Measurements from ENCODE around the gene KLF18.
"Not testable (repeated sequence)": the region's sequence is repeated elsewhere in the genome, so short reads cannot be mapped to it uniquely, and the experiment has no call there.

KLF18 gene

GRCh38 chr1:44141531-44141930, at the start of gene KLF18:
KLF18 (minus strand) TSS chr1:44141631; CDS start chr1:44141631, 0 bp downstream.
- no peak for DNase-seq (ENCODE audit: insufficient read length, low spot score)
- no peak for FAIRE-seq

DNA sequence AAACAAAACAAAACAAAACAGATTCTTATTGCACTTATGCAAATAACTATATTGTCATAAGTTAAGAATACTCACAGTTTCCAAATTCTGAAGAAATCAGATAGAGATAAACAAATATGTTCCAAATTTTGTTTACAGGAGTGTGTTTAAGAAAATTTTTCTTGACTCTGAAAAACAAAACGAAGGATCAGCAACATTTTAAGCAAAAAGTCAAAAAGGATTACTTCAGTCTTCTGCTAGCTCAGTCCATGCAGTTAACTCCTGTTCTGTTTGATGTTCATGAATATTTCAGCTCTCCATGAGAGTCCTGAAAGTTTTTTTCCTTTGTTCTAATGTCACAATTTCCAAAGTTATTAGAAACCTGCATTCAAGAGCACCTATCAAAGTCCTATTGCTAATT, 33.2 kb upstream of the KLF18 start:
- FAIRE-seq (no peak), DNase-seq (ENCODE audit: insufficient read length, low spot score) (no peak)

DNA sequence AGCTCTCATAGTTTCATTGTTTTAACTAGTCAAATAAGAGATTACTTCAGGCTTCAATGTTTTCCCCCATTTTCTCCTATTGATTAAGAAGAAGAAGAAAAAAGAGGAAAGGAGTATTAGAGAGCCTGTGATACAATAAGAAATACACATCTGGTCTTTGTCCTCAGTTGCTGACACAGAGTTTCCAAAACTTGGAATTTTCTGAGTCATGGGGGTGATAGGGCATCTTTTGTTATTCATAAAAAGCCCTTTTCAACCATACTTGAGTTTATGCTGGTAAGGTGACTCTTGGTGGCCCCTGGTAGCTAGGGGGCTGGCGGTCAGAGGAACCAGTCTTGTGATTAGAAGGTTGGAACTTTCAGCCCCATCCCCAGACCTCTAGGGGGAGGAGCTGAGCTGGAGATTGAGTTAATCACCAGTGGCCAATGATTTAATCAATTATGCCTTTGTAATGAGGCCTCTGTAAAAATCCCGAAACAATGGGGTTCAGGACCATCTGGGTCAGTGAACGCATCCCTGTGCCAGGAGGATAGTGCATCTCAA, 28.9 kb upstream of the KLF18 start:
- DNase-seq (ENCODE audit: insufficient read length, low spot score) (no peak), FAIRE-seq (no peak)

- DNase-seq (ENCODE audit: insufficient read length, low spot score) (no peak), FAIRE-seq (no peak)
These were observed 27.2 kb upstream of the KLF18 start for GRCh38 chr1:44168520-44169098.

DNA sequence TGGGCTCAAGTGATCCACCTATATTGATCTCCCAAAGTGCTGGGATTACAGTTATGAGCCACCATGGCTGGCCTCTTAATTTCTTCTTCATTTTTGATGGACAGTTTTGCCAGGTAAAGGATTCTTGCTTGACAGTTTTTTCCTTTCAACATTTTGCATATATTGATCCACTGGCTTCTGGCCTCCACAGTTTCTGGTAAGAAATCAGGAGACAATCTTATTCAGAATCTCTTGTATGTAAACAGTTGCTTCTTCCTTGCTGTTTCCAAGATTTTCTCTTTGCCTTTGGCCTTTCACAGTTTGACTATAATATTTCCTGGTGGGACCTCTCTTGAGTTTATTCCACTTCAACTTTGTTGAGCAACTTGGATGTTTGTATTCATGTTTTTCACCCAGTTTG, 20.1 kb upstream of the KLF18 start:
- FAIRE-seq (no peak), DNase-seq (ENCODE audit: insufficient read length, low spot score) (no peak)

GRCh38 chr1:44158871-44159270, 17.4 kb upstream of the KLF18 start:
- no peak for DNase-seq (ENCODE audit: insufficient read length, low spot score)
- FAIRE-seq = no peak

DNA sequence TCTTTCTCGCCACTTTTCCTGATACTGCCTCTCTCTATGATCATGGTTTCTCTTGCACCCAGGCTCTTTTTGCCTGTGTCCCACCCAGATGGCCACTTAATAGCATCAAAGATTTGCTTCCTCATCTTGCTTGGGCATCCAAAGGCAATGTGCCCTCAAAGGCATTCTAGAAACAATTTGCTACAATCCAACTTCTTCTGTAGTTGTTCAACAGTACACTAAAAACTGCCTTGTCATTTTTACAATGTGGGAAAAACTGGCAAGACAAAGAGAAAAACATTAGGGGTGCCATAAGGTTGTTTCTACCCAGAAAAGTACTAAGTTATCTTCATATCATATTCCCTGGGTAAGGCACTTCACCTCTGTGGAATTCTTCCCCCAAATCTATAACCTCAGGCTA, 16.5 kb upstream of the KLF18 start:
- FAIRE-seq (no peak), DNase-seq (ENCODE audit: insufficient read length, low spot score) (no peak)

DNA sequence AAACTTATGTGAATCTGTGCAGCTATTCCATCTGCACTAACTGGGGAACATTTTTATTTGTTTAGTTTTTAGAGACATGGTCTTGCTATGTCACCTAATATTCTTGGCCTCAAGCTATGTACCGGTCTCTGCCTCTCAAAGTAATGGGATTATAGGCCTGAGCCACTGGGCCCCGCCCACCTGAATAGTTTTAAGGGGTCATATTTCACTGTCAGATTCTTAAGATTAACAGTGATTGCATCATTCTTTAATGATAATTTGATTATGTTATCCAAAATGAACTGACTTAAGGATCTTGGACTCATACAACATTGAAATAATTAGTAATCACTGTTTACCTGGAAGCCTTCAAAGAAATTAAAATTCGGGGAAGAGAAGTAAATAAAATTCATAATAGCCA, 12.6 kb upstream of the KLF18 start:
- no peak for DNase-seq (ENCODE audit: insufficient read length, low spot score)
- FAIRE-seq = no peak

DNA sequence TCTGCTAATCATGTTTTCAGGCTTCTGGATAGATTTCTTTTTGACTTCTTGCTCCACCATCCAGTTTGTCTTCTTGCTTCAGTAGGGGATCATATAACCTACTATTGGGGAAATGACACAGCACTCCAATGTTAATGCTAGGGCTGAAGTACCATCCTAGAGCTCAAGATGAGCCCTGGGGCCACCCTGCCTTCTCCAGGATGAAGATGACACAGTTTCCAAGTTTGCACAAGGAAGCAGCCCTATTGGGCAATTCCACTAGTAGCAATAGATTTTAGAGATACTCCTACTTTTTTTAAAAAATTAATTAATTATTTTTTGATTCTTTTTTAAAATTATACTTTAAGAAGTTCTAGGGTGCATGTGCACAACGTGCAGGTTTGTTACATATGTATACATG, 11.3 kb upstream of the KLF18 start:
- DNase-seq (ENCODE audit: insufficient read length, low spot score) (no peak), FAIRE-seq (no peak)

DNA sequence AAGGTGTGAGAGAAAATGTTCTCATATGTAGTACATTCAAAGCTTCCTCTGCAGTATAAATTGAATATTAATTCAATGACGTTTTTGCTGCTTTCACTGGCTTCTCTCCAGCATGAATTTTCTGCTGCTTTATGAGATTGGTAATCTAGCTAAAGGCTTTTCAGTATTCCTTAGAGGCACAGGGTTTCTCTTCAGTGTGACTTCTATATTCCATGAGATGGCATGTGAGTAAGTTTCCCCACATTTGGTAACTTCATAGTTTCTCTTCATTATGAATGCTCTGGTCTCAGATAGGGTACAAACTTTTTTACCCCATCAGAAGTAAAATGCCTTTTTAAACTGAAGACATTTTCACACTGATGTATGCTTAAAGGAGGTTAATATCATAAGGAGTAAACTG, 10.4 kb upstream of the KLF18 start:
- no peak for FAIRE-seq
- no peak for DNase-seq (ENCODE audit: insufficient read length, low spot score)

GRCh38 chr1:44151332-44151731, 9.9 kb upstream of the KLF18 start:
- DNase-seq (ENCODE audit: insufficient read length, low spot score) (no peak), FAIRE-seq (no peak)

GRCh38 chr1:44147582-44147981, 6.2 kb upstream of the KLF18 start:
- DNase-seq (ENCODE audit: insufficient read length, low spot score) (no peak), FAIRE-seq (no peak)

GRCh38 chr1:44146536-44147361, 5.3 kb upstream of the KLF18 start:
- FAIRE-seq = no peak
- DNase-seq (ENCODE audit: insufficient read length, low spot score) = no peak

- DNase-seq (ENCODE audit: insufficient read length, low spot score) (no peak), FAIRE-seq (no peak)
These were observed 3.7 kb upstream of the KLF18 start for GRCh38 chr1:44144962-44145756.

GRCh38 chr1:44139565-44139964, 1.9 kb downstream of the KLF18 start:
- DNase-seq (ENCODE audit: insufficient read length, low spot score) = not testable (repeated sequence)
- FAIRE-seq = peak; percentile 81

GRCh38 chr1:44138239-44138638, 3.2 kb downstream of the KLF18 start:
- FAIRE-seq = no peak
- DNase-seq (ENCODE audit: insufficient read length, low spot score) = no peak

- DNase-seq (ENCODE audit: insufficient read length, low spot score) = no peak
- FAIRE-seq = no peak
These were observed 5.5 kb downstream of the KLF18 start for GRCh38 chr1:44135886-44136285.

- FAIRE-seq (no peak), DNase-seq (ENCODE audit: insufficient read length, low spot score) (no peak)
These were observed 7.1 kb downstream of the KLF18 start for GRCh38 chr1:44134071-44134920.

DNA sequence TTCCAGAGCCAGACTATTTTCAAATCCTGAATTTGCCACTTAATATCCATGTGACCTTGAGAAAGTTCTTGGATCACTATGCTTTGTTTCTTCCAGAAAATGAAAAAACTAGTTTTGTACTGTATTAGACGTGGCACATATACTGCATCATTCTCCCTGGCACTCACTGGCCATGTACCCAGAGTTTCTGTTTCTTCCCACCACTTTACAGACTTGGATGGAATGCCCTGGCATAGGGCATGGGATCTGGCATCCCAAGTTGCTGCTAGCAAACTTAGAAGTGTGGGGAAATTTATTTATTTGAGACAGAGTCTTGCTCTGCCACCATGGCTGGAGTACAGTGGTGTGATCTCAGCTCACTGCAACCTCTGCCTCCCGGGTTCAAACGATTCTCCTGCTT, 10.0 kb downstream of the KLF18 start:
- FAIRE-seq = no peak
- DNase-seq (ENCODE audit: insufficient read length, low spot score) = no peak
